SW 1271 (cell line): ENCODE data around the gene MYOZ2.

Source experiments
- DNase-seq, 2 experiments: peaks; one replicate each; lab custom pipeline; 2025; lab: John Stamatoyannopoulos, UW

MYOZ2 gene

DNA sequence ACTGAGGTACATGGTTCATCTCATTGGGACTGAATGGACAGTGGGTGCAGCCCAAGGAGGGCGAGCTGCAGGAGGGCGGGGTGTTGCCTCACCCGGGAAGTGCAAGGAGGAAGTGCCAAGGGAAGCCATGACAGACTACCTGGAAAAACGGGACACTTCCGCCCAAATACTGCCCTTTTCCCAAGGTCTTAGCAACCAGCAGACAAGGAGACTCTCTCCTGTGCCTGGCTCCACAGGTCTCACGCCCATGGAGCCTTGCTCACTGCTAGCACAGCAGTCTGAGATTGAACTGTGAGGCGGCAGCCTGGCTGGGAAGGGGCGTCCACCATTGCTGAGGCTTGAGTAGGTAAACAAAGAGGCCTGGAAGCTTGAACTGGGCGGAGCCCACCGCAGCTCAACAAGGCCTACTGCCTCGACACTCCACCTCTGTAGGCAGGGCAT, 62.2 kb downstream of the MYOZ2 start:
- no peak for DNase-seq

DNA sequence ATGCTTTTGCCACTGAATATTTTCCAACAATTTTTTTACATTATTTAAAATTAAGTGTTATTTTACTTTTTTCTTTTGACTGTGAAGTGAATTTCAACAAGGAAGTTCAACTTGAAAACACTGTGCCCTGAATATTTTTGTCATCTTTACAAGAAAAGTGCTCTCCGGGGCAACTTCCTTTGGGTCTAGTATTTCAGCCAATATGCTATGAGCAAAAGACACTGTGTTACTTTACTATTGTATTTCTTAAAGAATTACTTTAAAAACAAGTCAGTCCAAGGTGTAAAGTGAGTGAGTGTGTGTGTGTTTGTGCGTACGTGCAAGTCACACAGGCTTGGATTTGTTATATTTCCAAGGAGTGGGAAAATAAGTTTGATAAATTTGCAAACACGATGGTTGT, 69.3 kb downstream of the MYOZ2 start:
- no peak for DNase-seq

DNA sequence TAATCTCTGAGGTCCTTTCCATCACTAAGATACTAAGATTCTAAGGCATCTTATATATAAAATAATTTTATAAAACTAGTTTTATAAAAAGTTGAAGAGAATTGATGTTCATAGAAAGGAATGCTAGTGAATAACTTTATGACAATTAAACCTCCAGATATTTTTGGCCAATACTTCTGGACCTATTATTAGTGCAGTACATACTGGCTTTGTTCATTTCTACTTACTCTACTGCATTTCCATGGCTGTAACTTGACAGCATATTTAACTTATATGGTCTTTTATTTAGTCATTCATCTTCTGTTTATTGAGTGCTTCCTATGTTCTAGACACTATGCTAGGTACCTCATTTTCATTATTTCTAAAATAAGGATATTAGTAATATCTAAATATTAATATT, 70.1 kb downstream of the MYOZ2 start:
- no peak for DNase-seq

DNA sequence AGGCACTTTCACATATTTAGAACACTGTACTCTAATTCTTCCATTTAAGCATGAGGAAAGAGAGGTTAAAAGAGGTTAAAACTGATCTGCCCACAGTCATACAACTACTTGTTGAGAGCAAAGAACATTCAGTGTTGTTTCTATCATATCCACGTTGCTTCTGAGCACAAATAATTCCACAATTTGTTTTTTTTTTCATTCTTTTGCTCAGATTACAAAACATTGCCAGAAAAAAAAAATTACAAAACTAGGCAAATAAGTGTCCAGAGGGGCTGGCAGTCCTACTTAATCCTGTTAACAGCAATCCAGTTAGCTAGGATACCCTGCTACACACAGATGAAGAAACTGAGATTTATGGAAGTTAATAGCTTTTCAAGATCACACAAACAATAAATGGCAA, 70.5 kb downstream of the MYOZ2 start:
- DNase-seq = no peak

DNA sequence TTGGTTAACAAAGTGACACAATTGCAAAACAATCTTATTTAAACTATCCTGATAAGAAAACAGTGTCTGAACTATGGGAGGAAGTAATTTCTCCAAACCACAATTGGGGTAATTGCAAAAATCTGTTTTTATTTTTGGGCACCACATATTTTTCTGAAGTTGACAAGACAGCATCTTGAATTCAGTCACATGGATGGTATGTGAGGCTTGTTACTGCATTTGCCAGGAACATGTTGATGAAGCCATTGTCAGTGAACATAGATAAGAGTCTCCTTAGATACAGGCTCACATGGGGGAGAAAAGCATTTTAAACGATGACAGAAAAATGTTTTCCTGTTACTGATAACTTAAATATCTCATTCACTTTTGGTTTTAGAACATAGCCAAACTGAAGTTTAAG, 71.4 kb downstream of the MYOZ2 start:
- no peak for DNase-seq

DNA sequence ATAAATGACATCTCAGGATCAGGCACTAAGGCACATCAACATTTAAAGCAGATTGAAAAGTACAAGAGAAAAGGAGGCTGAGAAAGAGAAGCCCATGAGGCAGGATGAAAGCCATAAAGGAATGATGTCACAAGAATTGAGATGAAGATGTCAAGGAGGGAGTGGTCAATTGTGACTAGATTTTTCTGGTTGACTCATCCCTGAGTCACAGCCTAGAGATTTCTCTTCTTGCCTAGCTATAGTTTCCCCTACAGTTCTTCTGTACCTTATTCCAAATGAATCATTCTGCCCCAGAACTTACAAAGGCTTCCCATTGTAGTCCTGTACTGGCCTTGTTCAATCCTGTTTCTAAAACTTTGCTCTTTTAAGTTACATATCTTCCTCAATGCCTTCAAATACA, 73.4 kb downstream of the MYOZ2 start:
- DNase-seq = peak; percentile 79

DNA sequence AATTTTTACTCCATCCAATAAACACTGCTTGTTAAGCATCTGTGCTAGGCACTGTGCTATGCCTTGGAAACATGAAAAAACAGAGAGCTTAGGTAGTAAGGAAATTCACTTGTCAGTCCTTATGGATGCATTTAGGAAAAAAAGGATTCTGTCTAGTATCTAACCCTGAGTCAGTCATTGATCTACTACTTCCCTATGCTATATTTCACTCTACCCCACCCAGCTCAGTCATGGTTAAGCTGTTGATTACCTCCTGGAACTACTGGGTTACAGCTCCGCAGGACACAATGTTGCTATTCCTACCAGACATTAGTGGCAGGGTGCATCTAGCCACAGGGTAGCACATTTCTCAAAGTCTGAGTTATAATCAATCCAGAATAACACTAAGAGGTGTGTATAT, 74.0 kb downstream of the MYOZ2 start:
- DNase-seq = no peak

DNA sequence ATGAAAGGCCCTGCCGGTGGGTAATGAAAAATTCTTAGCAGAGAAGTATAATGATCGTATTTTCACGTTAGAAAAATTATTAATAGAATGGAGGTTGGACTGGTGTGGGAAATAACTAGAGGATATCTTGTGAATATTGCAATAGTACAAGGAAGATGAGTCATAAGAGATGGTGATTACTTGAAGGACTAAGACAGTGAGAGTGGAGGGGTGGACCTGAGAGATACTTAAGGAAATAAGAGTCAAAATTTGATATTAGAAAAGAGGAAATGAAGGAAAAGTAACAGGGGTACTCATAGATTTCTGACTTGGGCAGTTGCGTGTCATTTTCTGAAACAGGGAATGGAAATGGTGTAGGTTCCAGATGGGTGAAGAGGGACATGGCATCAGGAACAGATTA, 75.1 kb downstream of the MYOZ2 start:
- peak in 1 of 2 experiments; percentile 10 for DNase-seq

DNA sequence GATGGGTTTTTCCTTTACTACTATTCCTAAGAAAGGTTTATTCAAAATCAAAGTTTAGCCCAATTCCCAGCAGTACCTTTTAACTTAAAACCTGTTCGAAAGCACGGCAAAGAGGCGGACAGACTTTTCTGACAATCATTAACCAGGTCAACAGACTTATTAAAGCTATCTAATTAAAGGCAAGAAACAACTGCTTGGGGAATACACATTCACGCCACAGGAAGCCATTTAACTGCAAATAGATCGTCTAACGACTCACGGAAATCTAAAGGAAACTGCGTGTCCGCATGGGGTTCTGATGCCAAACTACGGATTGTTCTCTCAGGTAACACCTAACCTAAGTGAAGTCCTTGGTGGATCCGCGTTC, 76.2 kb downstream of the MYOZ2 start:
- peak in 1 of 2 experiments; percentile 34 for DNase-seq

DNA sequence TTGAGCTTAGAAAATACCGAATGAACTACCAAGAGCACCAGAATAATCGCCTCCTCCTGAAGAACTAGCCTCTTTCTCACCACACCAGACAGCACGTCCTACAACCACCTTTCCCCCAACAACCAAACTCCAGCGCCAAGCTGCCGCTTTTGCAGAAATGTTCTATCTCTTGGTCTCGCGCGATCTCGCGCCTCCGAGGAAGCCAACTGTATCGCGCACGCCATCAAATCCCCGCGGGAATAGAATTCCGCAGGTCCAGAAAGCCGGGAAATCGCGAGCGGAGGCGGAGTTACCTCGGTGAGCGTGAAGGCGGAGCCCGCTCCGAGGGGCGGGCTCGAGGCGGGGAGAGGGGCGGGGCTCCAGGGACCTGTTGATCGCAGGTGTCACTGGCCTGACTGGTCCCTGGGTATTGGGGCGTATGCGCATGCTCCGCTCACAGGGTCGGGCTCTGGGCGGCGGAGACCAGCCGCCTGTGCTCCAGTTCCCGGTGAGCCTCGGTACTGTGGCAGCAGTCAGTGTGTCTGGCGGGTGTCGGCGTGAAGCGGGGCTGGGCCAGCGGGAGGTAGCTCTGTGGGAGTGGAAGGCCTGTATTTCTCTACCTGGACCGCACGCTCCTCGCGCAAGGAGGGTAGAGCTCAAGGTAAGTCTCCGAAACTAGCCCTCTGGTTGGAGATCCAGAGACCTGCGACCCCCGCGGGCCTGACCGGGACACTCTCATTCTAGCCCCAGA, 76.8 kb downstream of the MYOZ2 start, which contains the start of gene USP53:
TSS of gene USP53 (plus strand) at position 480 of the 730 bp plus-strand sequence. CDS start 27,047 bp downstream, outside the sequence.
- DNase-seq = peak; percentile 76 to 90

DNA sequence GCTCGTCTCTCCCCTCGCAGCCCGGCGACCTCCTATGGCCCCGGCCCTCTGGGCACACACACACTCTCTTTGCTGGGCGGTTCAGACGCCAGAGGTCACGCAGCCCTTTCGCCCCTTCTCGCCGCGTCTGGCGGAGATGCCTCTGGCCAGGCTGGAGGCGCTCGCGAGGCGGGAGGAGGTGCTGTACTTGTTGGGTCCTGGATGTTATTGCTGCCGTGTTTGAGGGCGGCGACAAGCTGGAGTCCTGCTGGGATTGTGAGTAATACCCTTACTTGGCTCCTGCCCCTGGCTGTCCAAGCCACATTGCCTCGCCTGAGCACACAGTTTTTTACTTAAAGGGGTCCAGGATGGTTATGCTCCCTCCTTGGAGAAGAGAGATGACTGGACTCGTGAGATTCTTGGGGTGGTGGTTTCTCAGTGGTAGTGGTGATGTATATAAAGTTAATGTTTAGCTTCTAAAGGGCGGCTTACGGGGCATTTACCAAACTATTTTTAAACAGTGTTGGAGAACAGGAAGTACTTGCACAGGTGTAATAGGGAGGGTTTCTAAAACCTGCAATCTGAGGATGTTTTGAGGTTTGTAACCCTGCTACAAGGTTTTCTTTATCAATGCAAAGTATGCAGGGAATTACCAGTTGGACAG, 77.5 kb downstream of the MYOZ2 start:
- DNase-seq = peak; percentile 49 to 90

DNA sequence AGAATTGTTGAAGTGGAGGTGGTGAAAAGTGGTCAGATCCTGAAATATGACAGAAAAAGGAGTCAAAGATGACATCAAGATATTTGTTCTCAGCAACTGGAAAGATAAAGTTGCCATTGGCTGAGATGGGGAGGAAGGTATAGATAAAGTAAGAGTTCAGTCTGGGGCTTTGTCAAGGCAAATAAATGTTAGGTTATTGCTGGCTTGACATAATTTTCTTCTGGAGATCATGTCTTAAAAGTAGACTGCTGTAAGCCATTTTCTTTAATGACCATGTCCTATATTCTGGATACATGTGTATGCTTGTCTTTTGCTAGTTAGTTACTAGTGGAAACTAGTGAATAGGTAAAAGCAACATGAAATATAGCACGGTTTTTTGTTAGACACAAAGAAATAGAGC, 82.5 kb downstream of the MYOZ2 start:
- DNase-seq = no peak

DNA sequence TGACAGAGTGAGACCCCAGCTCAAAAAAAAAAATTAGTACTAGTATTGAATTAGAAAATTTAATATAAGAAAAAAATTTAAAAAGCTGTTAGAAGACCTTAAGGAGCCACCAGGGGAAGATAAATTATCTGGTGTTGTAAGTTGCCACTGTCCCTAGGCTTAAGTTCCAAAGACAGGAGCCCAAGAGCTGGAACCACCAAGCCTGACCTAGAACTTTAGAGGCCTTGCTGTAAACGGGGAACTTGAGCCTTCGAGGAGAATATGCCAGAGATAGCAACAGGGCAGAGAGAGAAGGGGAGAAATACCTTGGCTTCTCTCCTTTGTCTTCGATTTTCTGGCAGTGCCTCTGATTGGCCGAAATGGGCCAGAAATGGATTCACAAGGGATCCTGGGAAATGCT, 85.8 kb downstream of the MYOZ2 start:
- no peak for DNase-seq

DNA sequence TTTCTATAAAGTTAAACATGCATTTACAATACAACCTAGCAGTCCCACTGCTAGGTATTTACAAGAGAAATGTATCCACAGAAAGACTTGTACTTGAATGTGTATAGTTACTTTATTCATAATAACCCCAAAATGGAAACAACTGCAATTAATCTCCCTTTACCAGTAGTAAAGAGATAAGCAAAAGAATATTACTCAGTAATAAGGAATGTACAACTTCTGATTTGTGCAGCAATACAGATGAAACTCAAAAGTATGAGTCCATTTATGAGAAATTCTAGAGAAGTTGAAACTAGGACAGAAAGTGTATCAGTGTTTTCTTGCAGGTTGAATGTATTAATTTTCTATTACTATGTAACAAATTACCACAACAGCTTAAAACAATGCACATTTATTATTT, 92.1 kb downstream of the MYOZ2 start:
- no peak for DNase-seq

DNA sequence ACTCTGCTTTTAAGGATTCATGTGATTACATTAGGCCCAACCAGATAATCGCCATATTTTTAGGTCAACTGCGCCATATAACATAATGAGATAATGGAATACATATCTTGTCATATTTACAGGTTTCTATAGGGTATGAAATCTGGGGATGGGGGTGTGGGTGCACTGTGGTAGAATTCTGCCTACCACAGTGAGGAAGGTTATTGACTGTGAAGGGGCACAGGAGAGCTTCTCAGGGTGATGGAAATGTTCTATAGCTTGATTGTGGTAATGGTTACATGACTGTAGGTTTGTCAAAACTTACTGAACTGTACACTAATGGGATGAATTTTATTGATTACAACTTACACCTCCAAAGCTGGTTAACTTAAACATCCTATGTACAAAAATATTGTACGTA, 92.8 kb downstream of the MYOZ2 start:
- no peak for DNase-seq

DNA sequence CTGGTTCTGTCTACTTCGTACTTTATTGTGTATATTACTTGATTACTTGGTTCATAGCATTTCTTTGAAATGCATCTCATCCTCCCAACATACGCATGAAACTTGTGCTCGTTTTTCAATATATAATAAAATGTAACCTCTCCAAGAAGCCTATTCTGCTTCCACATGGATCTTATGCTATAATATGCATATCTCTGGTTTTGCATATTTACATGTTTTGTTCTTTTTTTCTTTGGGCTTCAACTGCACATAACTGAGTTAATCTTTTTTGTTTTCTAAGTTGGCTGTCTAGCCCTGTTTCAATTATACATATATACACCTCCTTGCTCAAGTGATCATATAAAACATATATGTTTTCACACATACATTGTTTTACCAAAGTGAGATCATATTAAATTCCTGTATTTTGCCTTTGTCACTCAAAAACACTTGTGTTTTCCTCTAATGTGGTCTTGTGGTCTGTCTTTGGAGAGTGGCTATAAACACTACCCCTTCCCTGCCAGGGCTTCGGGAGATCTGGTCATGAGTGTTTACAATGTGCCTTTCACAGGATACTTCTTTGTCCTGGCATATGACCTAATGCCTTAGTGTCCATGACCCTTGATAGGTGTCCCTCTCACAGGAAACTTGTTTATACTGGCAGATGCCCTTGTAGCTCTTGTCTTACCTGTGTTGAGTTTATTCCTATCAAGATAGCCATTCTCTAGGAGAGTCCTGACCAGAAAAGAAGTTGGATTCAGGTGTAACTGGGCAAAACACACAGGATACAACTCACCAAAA, 94.5 kb downstream of the MYOZ2 start:
- DNase-seq = no peak

DNA sequence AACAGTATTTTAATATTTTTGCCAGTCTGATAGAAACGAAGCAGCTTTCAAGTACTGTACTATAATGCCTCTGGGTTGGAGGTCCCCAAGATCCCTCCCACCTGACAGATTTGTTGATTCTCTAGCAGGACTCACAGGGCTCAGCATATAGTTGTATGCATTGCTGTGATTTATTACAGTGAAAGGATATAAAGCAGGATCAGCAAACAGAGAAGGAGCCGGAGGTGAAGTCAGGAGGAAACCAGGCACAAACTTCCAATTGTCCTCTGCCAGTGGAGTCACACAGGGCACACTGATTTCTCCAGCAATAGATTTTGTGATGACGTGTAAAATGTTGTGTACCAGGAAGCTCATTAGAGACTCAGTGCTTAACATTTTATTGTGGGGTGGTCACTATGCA, 95.9 kb downstream of the MYOZ2 start:
- no peak for DNase-seq

DNA sequence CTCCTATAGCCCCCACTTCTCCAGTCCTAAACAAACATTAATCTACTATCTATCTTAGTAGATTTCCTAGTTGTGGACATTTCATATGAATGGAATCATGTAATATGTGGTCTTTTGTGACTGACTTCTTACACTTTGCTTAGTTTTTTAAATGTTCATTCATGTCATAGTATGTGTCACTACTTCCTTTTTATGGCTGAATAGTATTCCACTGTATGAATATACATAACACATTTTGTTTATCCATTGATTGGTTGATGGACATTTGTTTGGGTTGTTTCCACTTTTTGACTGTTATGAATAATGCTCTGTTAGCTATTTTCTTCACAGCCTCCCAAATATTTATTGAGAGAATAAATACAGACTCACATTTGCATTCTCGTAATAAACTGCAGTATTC, 96.7 kb downstream of the MYOZ2 start:
- no peak for DNase-seq

DNA sequence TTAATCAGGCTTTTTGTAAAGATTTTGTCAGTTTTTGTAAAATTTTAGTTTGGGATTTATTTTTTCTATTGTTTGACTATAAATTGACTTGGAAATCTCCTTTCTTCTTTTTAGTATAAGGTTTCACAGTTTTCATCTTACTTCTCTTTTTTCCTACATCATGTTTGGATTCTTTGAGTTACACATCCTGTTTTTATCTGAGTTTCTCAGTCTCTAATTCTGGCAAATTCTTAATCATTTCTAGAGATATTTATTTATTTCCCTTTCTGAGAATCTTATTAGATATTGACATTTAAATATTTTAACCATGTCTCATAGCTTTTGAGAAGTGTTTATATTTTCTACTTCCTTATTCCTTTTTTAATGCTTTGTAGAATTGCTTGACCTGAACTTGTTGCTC, 97.6 kb downstream of the MYOZ2 start:
- DNase-seq = no peak

DNA sequence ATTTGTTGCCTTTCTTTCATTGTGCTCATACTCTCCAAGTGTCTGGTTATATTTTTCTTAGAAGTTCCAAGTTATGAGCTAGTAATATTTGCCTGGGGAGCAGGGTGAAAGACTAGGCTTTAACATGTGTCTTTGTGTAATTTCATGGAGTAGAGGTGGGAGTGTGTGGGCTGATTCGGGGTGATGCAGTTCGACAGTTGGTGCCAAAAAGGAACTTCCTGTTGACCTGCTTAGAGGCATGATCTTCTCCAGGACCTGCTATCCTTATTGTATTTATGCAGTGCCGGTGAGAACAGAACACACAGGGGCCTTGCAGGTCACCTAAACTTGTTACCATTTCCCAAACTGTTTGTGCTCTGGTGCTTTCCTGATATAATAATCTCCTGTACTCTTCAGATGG, 98.1 kb downstream of the MYOZ2 start:
- DNase-seq = no peak

DNA sequence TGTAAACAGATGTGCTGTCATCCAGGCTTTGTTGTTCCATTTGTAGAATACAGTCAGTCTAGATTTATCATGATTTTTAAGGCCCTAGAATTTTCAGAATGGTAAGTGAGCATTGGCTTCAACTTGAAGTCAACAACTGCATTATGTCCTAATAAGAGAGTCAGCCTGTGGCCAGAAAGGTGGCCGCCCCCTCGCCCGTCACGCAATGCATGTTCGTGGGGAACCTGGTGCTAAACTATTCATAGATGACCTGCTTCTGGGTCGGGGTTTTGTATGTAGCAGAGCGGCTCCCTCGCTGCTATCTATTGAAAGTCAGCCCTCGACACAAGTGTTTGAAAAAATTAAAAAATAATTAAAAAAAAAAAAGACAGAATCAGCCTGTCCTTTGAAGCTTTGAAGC, 101.6 kb downstream of the MYOZ2 start:
- no peak for DNase-seq
